ENCODE measurements around the gene P3H4.

Gene P3H4

DNA sequence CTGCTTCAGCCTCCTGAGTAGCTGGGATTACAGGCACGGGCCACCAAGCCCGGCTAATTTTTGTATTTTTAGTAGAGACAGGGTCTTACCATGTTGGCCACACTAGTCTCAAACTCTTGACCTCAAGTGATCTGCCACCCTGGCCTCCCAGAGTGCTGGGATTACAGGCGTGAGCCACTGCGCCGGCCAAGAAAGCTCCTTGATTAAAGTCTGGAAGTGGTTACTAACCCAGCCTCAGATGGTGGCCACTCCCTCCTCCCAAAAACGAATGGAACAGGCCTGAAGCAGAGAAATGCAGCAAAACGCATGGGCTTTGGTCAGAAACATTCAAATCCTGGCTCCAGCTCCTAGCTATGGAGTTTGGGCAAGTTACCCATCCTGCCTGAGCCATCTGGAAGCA, 12.3 kb upstream of the P3H4 start:
- DNase-seq (ENCODE audit: low read depth): no peak
- H3K4me3 ChIP-seq (ENCODE audit: low read length): no peak overlapping the region
- TF ChIP-seq, protein P1, sequence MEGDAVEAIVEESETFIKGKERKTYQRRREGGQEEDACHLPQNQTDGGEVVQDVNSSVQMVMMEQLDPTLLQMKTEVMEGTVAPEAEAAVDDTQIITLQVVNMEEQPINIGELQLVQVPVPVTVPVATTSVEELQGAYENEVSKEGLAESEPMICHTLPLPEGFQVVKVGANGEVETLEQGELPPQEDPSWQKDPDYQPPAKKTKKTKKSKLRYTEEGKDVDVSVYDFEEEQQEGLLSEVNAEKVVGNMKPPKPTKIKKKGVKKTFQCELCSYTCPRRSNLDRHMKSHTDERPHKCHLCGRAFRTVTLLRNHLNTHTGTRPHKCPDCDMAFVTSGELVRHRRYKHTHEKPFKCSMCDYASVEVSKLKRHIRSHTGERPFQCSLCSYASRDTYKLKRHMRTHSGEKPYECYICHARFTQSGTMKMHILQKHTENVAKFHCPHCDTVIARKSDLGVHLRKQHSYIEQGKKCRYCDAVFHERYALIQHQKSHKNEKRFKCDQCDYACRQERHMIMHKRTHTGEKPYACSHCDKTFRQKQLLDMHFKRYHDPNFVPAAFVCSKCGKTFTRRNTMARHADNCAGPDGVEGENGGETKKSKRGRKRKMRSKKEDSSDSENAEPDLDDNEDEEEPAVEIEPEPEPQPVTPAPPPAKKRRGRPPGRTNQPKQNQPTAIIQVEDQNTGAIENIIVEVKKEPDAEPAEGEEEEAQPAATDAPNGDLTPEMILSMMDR (IDR thresholded peaks at IDR 0.05; ENCODE audit: insufficient read depth, low read depth, low read length, missing control alignments): no peak

DNA sequence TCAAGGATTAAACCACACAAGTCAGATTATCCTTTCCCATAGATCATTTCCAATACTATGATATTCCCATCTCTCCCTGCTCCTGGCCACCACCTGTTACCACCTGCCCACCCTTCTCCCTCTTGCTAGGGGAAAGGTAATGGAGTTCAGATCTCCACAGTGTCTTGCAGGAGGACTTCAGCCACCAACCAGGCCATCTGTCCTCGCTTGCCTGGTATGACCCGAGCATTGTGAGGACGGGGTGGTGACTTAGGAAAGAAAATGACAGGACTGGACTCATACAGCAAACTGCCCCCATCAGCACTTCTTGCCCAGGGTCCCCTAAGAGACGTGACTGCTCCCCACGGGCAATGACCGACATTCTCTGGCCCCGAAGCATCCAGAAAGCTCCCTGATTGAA, 11.8 kb upstream of the P3H4 start:
- TF ChIP-seq, protein P1 (IDR thresholded peaks at IDR 0.05; ENCODE audit: insufficient read depth, low read depth, low read length, missing control alignments): no peak

DNA sequence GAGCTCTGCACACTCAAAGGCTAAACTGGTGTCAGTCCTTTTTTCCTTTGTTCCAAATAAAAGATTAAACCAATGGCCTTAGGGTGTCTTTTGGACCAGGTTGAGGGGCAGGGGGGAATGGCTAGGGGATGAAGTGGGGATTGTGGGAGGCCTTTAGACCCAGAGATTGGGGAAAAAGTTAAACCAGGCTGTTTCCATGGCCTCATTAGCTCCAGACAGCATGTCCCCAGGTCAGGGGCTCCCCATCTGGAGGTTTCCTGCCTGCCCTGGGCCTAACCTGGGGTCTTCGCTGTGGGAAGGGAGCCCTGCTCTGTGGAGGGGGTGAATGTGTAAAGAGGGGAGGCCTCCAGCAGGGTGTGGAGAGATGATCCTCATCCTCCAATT, 11.4 kb upstream of the P3H4 start:
- TF ChIP-seq, protein P1 (IDR thresholded peaks at IDR 0.05; ENCODE audit: insufficient read depth, low read depth, low read length, missing control alignments): no peak
- DNase-seq (ENCODE audit: low read depth): no peak
- H3K4me3 ChIP-seq (ENCODE audit: low read length): no peak overlapping the region

More for the DNA sequence above, 11.8 kb upstream of the P3H4 start:
- DNase-seq (ENCODE audit: low read depth): no peak
- H3K4me3 ChIP-seq (ENCODE audit: low read length): no peak overlapping the region

DNA sequence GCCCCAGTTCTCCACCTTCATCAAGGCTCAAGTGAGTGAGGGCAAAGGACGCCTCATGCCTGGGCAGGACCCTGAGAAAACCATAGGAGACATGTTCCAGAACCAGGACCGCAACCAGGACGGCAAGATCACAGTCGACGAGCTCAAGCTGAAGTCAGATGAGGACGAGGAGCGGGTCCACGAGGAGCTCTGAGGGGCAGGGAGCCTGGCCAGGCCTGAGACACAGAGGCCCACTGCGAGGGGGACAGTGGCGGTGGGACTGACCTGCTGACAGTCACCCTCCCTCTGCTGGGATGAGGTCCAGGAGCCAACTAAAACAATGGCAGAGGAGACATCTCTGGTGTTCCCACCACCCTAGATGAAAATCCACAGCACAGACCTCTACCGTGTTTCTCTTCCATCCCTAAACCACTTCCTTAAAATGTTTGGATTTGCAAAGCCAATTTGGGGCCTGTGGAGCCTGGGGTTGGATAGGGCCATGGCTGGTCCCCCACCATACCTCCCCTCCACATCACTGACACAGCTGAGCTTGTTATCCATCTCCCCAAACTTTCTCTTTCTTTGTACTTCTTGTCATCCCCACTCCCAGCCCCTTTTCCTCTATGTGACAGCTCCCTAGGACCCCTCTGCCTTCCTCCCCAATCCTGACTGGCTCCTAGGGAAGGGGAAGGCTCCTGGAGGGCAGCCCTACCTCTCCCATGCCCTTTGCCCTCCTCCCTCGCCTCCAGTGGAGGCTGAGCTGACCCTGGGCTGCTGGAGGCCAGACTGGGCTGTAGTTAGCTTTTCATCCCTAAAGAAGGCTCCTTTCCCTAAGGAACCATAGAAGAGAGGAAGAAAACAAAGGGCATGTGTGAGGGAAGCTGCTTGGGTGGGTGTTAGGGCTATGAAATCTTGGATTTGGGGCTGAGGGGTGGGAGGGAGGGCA, 10.7 kb upstream of the P3H4 start:
- no peak overlapping the region for H3K4me3 ChIP-seq (ENCODE audit: low read length)
- TF ChIP-seq, protein P1 (IDR thresholded peaks at IDR 0.05; ENCODE audit: insufficient read depth, low read depth, low read length, missing control alignments): no peak

DNA sequence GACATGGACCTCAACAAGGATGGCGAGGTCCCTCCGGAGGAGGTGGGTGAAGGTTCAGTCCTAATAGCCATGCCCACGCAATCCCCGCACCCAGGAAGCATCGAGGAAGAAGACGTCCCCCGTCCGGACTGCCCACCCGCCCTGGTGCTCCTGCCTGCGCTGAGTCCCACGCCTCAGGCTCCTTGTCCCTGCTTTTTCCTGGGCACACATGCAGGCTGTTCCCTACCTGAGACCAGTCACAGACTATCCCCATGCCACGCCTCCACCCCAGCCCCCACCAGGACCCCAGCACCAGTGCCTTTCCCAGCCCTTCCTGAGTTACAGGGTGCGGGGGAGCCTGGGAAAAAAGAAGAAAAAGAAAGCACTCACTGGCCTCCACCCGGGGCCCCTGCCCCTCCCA, 10.0 kb upstream of the P3H4 start:
- TF ChIP-seq, protein P1 (IDR thresholded peaks at IDR 0.05; ENCODE audit: insufficient read depth, low read depth, low read length, missing control alignments): no peak
- no peak overlapping the region for H3K4me3 ChIP-seq (ENCODE audit: low read length)
- no peak for DNase-seq (ENCODE audit: low read depth)

More for the DNA sequence above, 10.7 kb upstream of the P3H4 start:
- DNase-seq (ENCODE audit: low read depth): no peak

DNA sequence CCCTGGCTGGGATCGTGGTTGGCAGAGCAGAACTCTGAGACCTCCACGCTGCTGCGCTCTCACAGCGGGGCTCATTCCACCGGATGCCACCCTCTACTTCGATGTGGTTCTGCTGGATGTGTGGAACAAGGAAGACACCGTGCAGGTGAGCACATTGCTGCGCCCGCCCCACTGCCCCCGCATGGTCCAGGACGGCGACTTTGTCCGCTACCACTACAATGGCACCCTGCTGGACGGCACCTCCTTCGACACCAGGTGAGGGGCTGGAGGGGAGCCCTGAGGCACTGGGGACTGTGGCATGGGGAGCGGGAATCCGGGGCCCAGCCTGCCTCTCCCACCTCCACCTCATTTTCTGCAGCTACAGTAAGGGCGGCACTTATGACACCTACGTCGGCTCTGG, 6.3 kb upstream of the P3H4 start:
- DNase-seq (ENCODE audit: low read depth): no peak
- no peak overlapping the region for H3K4me3 ChIP-seq (ENCODE audit: low read length)
- TF ChIP-seq, protein P1 (IDR thresholded peaks at IDR 0.05; ENCODE audit: insufficient read depth, low read depth, low read length, missing control alignments): no peak

Measured in epithelial cell of esophagus (primary cell).